Breast epithelium (tissue), 3 donors: ENCODE results near the gene ZNF710.

Source experiments
- POLR2AphosphoS5 ChIP-seq, 3 donors: sonication (generic); formaldehyde crosslinking; IDR thresholded peaks; one replicate each; pipeline ENCODE4 v1.6.1; 2017; ENCODE audit warnings: antibody characterized with exemption in 3 of 3
- TF ChIP-seq, protein P1 (sequence below), 3 donors: fragments of 450-650 bp; IDR thresholded peaks; one replicate each; pipeline ENCODE4 v1.5.1; 2016 to 2017; ENCODE audit warnings: antibody characterized with exemption in 3 of 3, mild to moderate bottlenecking in 3 of 3, moderate library complexity in 3 of 3

DNA sequence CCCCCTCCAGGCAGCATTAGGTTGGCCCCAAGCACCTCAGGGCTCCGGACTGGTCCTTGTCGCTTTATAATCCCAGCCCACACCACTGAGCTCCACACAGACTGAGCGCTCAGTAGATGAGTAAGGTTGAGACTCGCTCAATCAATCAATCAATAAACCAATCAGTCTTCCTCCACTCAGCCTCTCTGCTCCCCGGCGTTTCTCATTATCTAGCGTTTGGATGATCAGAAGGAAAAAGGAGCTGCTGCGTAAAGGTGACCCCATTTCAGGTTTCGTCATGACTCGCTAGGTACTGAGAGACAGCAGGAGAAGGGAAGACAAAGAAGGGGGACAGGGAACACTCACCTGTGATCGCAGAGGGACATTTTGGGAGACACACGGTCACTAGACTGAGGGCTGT lies 41.2 kb downstream of the ZNF710 start:
- TF ChIP-seq, protein P1, sequence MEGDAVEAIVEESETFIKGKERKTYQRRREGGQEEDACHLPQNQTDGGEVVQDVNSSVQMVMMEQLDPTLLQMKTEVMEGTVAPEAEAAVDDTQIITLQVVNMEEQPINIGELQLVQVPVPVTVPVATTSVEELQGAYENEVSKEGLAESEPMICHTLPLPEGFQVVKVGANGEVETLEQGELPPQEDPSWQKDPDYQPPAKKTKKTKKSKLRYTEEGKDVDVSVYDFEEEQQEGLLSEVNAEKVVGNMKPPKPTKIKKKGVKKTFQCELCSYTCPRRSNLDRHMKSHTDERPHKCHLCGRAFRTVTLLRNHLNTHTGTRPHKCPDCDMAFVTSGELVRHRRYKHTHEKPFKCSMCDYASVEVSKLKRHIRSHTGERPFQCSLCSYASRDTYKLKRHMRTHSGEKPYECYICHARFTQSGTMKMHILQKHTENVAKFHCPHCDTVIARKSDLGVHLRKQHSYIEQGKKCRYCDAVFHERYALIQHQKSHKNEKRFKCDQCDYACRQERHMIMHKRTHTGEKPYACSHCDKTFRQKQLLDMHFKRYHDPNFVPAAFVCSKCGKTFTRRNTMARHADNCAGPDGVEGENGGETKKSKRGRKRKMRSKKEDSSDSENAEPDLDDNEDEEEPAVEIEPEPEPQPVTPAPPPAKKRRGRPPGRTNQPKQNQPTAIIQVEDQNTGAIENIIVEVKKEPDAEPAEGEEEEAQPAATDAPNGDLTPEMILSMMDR (IDR thresholded peaks at IDR 0.05) = no peak
- no peak for TF ChIP-seq POLR2AphosphoS5 (IDR thresholded peaks at IDR 0.05)
